Measurements from ENCODE around the gene DAB2.

GRCh38 chr5:39455645-39456044, 30.9 kb upstream of the DAB2 start:
- TF ChIP-seq, protein P1, sequence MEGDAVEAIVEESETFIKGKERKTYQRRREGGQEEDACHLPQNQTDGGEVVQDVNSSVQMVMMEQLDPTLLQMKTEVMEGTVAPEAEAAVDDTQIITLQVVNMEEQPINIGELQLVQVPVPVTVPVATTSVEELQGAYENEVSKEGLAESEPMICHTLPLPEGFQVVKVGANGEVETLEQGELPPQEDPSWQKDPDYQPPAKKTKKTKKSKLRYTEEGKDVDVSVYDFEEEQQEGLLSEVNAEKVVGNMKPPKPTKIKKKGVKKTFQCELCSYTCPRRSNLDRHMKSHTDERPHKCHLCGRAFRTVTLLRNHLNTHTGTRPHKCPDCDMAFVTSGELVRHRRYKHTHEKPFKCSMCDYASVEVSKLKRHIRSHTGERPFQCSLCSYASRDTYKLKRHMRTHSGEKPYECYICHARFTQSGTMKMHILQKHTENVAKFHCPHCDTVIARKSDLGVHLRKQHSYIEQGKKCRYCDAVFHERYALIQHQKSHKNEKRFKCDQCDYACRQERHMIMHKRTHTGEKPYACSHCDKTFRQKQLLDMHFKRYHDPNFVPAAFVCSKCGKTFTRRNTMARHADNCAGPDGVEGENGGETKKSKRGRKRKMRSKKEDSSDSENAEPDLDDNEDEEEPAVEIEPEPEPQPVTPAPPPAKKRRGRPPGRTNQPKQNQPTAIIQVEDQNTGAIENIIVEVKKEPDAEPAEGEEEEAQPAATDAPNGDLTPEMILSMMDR (IDR thresholded peaks at IDR 0.05; ENCODE audit: insufficient read depth, low read length, poor library complexity, severe bottlenecking) = no peak
- TF ChIP-seq EZH2phosphoT487 (conservative IDR thresholded peaks at IDR 0.05; ENCODE audit: low read length) = no peak

All from SU-DHL-6 (cell line).